Keratinocyte (primary cell): ENCODE measurements around the gene TUFT1.
"Not testable (repeated sequence)": the region's sequence is repeated elsewhere in the genome, so short reads cannot be mapped to it uniquely, and the experiment has no call there.

Experiments used
- EZH2 ChIP-seq: IDR thresholded peaks from one replicate; pipeline ENCODE4 v1.6.1; 2012; ENCODE audit warnings: inconsistent platforms, mild to moderate bottlenecking, low read length, moderate library complexity
- TF ChIP-seq, protein P1 (sequence below), 3 experiments: IDR thresholded peaks in 1 of 3; conservative IDR thresholded peaks in 1 of 3; optimal IDR thresholded peaks in 1 of 3; 2 replicates in 2 of 3; 3 replicates in 1 of 3; pipeline versions ENCODE3 to v1.5.1; 2011; ENCODE audit warnings: low read length in 3 of 3, mild to moderate bottlenecking in 3 of 3, moderate library complexity in 2 of 3, control low read depth in 1 of 3, inconsistent platforms in 1 of 3; ENCODE audit not compliant: insufficient read depth in 2 of 3; ENCODE audit errors: extremely low read depth in 1 of 3

DNA sequence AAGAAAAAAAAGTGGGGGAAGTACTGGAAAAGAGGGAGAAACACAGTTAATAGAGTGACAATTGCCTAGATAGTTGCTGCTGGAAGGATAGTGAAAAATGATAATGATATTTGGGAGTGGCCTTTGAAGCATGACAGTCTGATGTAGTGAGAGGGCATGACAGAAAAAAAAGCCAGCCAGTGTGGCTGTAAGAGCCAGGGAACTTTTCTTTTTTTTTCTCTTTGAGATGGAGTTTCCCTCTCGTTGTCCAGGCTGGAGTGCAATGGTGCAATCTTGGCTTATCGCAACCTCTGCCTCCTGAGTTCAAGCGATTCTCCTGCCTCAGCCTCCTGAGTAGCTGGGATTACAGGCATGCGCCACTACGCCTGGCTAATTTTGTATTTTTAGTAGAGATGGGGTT is 62.4 kb downstream of the TUFT1 start:
- TF ChIP-seq, protein P1, sequence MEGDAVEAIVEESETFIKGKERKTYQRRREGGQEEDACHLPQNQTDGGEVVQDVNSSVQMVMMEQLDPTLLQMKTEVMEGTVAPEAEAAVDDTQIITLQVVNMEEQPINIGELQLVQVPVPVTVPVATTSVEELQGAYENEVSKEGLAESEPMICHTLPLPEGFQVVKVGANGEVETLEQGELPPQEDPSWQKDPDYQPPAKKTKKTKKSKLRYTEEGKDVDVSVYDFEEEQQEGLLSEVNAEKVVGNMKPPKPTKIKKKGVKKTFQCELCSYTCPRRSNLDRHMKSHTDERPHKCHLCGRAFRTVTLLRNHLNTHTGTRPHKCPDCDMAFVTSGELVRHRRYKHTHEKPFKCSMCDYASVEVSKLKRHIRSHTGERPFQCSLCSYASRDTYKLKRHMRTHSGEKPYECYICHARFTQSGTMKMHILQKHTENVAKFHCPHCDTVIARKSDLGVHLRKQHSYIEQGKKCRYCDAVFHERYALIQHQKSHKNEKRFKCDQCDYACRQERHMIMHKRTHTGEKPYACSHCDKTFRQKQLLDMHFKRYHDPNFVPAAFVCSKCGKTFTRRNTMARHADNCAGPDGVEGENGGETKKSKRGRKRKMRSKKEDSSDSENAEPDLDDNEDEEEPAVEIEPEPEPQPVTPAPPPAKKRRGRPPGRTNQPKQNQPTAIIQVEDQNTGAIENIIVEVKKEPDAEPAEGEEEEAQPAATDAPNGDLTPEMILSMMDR (optimal IDR thresholded peaks at IDR 0.05 in 1 of 3, IDR thresholded peaks at IDR 0.05 in 1 of 3, conservative IDR thresholded peaks at IDR 0.05 in 1 of 3; ENCODE audit: extremely low read depth in 1 of 3, insufficient read depth in 2 of 3, low read length in 3 of 3) = not testable (repeated sequence)
- TF ChIP-seq EZH2 = not testable (repeated sequence)
